Activated T-helper 1 cell treated with anti-CD3 and anti-CD28 coated beads, Interleukin-12 subunit alpha, Interleukin-12 subunit beta, Interleukin-2, Interleukin-4 antibody, amounts not matched to agents 30 ng/mL and 10 ng/mL and 1 ng/mL, durations not matched to agents 14 hours and 24 hours and 36 hours (primary cell): ENCODE results near the gene ATRNL1. TPM values are rescaled to one million over a fixed set of nuclear protein-coding genes. Genes with fewer than 3 reads are reported as not detected.
"Not testable (repeated sequence)": the region's sequence is repeated elsewhere in the genome, so short reads cannot be mapped to it uniquely, and the experiment has no call there.

Source experiments
- DNase-seq: peaks from one replicate; pipeline ENCODE4 v3.0.0; 2021; ENCODE audit warnings: low spot score
- H3K27ac Mint-ChIP-seq: one replicate; pipeline ENCODE4 v1.8.0; 2021; ENCODE audit warnings: mild to moderate bottlenecking, mixed read lengths
- H3K27me3 Mint-ChIP-seq: one replicate; pipeline ENCODE4 v1.8.0; 2022; ENCODE audit warnings: mild to moderate bottlenecking, moderate library complexity, mixed read lengths; ENCODE audit not compliant: insufficient read depth
- H3K36me3 Mint-ChIP-seq: one replicate; pipeline ENCODE4 v1.8.0; 2021; ENCODE audit warnings: low read depth, mixed read lengths
- H3K4me1 Mint-ChIP-seq: one replicate; pipeline ENCODE4 v1.8.0; 2021; ENCODE audit warnings: low read depth, mixed read lengths
- H3K4me3 Mint-ChIP-seq: one replicate; pipeline ENCODE4 v1.8.0; 2021; ENCODE audit warnings: mild to moderate bottlenecking, moderate library complexity, mixed read lengths
- H3K9me3 Mint-ChIP-seq: one replicate; pipeline ENCODE4 v1.8.0; 2021; ENCODE audit warnings: mixed read lengths
- intact Hi-C: fragments of 100-400 bp; cut with micrococcal nuclease; formaldehyde crosslinking; loops from one replicate; pipeline ENCODE4 v1.15.1; 2024
- total RNA-seq: library from RNA; stranded (reverse); gene quantifications from 2 replicates; pipeline ENCODE4 v1.2.3, GENCODE V29; 2022

The ATRNL1 gene
- total RNA-seq, 1 donor from 2014 or later, result not detected

DNA sequence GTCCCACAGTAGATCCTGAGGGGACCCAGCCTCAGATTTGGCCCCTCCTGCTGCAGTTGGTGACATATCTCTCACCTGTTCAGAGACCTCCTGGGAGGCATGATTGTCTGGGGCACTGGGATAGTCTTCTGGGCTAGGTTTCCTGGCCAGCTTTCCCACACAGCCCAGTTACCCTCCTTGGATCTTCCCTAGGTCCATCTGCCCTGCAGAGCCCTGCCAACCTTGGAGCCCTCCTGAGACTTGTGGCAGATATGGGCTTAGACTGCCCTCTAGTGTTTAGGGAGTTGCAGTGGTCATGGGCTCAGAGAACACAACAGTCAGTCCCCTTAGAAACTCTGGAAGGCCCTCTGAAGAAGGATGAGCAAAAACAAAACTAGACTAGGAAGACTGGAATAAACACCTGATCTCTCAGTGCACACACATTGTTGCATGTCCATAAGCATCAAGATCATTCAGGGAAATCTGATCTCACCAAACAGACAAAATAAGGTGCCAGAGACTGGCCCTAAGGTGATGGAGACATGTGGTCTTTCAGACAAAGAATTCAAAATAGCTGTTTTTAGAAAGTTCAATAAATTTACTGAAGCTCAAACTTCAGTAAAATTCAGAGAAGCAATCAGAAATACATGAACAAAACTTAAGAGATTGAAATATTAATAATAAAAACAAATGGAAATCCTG, 324.6 kb downstream of the ATRNL1 start:
- no peak for DNase-seq
- intact Hi-C loops, result loop anchor here (1.0 to 5.0 kb wide), 2 partner anchors 246 to 1115 kb away; no protein-coding TSS in a partner anchor
- no peak overlapping the region for H3K27ac Mint-ChIP-seq

DNA sequence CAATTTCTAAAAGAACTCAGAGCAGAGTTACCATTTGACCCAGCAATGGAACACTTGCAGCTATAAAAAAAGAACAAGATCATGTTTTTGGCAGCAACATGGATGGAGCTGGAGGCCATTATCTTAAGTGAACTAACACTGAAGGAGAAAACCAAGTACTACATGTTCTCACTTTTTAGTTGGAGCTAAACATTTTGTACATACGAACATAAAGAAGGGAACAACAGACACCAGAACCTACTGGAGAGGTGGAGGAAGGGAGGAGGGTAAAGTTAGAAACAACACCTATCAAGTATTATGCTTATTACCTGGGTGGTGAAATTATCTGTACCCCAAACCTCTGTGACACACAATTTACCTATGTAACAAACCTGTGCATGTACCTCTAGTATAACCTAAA, 329.5 kb downstream of the ATRNL1 start:
- Mint-ChIP-seq H3K27me3 (no peaks in the 10 kb centered on the region), H3K4me3 (no peak overlapping the region), H3K9me3 (no peaks in the 10 kb centered on the region), H3K4me1 (no peaks in the 10 kb centered on the region), H3K36me3 (no peaks in the 10 kb centered on the region), H3K27ac (no peak overlapping the region)
- no peak for DNase-seq
- intact Hi-C loops, result no loop called here

More for the DNA sequence above, 324.6 kb downstream of the ATRNL1 start:
- no peaks in the 10 kb centered on the region for H3K9me3 Mint-ChIP-seq
- H3K4me1 Mint-ChIP-seq, result no peaks in the 10 kb centered on the region
- no peaks in the 10 kb centered on the region for H3K36me3 Mint-ChIP-seq
- no peak overlapping the region for H3K4me3 Mint-ChIP-seq
- H3K27me3 Mint-ChIP-seq, result no peaks in the 10 kb centered on the region

DNA sequence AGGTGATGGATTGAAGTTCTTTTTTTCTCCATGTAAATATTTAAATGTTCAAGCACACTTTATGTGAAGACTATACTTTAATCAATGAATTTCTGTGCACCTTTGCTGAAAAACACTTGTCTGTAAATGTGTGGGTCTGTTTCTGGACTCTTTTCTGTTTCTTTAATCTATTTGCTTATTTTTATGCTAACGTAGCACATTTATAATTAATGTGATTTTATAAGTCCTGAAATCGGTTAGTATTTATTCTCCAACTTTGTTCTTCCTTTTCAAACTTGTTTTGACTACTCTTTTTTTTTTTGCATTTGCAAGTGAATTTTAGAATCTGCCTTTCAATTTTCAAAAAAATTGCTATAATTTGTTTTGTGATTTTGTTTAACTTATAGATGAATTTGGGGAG, 334.4 kb downstream of the ATRNL1 start:
- no peaks in the 10 kb centered on the region for H3K9me3 Mint-ChIP-seq
- intact Hi-C loops, result no loop called here
- DNase-seq, result no peak
- no peak overlapping the region for H3K4me3 Mint-ChIP-seq
- H3K36me3 Mint-ChIP-seq, result no peaks in the 10 kb centered on the region
- no peaks in the 10 kb centered on the region for H3K27me3 Mint-ChIP-seq
- H3K4me1 Mint-ChIP-seq, result no peaks in the 10 kb centered on the region
- H3K27ac Mint-ChIP-seq, result no peak overlapping the region

DNA sequence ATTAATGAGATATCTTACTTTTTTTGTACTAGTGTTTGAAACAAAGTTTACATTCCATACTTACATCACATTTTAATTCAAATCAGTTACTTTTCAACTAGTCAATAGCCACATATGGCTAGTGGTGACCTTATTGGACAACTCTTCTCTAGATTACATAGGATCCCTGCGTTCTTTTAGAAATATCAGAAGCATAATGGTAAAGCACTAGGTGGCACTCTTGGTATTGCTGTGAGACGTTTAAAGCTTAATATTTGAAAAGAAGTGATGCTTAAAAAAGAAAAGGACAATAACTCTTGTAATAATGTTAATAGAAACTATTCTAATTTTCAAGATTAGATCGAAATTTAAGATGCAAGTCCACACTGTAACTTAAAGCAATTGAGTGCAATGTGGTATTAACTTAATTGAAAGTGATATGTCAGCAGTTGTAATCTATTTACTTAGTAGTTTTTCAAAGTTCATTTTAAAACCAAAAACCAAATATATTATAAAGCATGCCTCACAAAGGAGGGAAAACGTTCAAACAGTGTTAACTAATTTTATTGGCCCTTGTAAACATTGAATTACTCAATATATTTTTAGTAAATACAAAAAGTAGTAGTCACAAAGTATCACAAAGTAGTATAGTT, 339.1 kb downstream of the ATRNL1 start:
- Mint-ChIP-seq H3K4me1 (no peaks in the 10 kb centered on the region), H3K27me3 (no peaks in the 10 kb centered on the region), H3K36me3 (no peaks in the 10 kb centered on the region), H3K4me3 (no peak overlapping the region), H3K9me3 (no peaks in the 10 kb centered on the region), H3K27ac (no peak overlapping the region)
- intact Hi-C loops, result no loop called here
- DNase-seq, result no peak

DNA sequence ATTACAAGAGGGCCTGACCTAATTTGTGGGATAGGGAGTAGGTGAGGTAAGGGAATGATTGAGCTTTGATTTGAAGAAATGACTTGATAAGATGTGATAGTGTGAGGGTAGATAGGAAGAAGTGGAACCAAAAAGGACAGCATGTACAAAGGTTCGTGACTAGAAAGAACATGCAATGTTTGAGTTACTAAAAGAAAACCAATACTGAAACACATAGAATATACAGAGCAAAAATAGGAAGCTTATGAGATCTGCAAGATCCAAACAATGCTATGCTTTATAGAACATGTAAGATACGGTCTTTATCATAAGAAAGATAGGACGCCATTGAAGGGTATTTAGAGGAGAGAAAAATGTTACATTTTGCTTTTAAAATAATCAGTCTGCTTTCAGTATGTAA, 343.8 kb downstream of the ATRNL1 start:
- H3K4me1 Mint-ChIP-seq, result no peaks in the 10 kb centered on the region
- H3K27ac Mint-ChIP-seq, result no peak overlapping the region
- no peaks in the 10 kb centered on the region for H3K9me3 Mint-ChIP-seq
- H3K27me3 Mint-ChIP-seq, result no peaks in the 10 kb centered on the region
- intact Hi-C loops, result no loop called here
- H3K36me3 Mint-ChIP-seq, result no peaks in the 10 kb centered on the region
- no peak for DNase-seq
- no peak overlapping the region for H3K4me3 Mint-ChIP-seq

DNA sequence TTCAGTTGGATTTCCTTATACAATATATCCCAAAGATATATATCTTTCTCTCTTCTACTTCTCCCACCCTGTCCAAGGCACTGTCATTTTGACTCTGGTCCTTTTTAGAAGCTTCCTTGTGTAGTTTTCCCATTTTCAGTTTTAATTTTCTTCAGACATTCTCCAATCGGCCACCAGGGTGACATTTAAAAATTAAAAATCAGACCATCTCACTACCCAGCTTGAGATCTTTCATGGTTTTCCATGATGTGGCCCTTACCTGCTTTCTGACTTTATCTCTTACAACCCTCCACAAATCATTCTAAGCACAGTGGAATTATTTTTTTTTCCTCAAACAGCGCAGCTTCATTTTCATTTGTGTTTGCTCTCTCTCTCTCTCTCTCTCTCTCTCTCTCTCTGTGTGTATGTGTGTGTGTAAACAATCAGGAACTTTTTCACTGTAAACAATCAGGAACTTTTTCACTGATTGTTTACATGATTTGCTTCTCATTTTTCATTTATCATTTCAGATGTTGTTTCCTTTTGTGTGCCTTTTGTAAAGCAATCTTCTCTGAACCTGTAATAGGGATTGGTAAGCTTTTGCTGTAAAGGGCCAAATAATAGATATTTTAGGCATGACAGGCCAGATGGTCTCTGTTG, 348.9 kb downstream of the ATRNL1 start:
- Mint-ChIP-seq H3K4me1 (no peaks in the 10 kb centered on the region), H3K27ac (no peak overlapping the region), H3K4me3 (no peak overlapping the region), H3K9me3 (no peaks in the 10 kb centered on the region), H3K27me3 (no peaks in the 10 kb centered on the region), H3K36me3 (no peaks in the 10 kb centered on the region)
- no peak for DNase-seq
- intact Hi-C loops, result no loop called here

DNA sequence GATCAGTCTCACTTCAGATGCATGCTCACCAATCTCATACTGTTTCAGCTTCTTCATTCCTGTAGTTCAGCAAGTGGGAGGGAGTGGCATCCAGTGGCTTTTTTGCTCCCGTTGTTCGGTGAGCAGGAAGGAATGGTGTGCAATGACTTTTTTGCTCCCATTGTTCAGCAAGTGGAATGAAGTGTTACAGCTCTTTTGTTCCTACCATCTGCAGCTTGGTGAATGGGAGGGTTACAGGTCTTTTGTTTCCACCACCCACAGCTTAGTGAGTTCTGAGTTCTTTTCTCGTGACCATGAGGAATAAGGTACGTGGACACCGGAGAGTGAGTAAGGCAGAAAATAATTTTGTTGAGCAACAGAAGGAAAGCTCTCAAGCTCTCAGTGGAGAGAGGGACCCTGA, 363.6 kb downstream of the ATRNL1 start:
- Mint-ChIP-seq H3K27me3 (no peaks in the 10 kb centered on the region), H3K27ac (no peak overlapping the region), H3K36me3 (no peaks in the 10 kb centered on the region), H3K9me3 (peaks cover 10% of the 10 kb centered on the region), H3K4me3 (no peak overlapping the region), H3K4me1 (no peaks in the 10 kb centered on the region)
- intact Hi-C loops, result no loop called here
- no peak for DNase-seq

DNA sequence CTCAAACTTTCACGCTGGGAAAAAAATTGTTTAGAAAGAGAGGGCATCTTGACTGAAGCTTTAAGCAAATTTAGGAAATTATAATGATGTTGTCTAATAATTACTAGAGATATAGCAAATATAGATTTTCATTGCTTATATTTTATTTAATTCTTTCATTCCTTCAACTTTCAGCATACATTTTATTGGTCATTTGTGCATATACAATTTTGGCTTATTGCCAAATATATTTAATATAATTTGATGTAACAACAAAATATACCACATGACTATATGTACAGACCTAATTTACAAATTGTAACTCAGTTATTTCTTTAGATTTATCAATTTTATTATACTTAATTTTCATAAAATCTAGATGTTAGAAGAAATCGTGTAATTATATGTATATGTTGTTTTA, 390.1 kb downstream of the ATRNL1 start:
- no peaks in the 10 kb centered on the region for H3K27me3 Mint-ChIP-seq
- no peaks in the 10 kb centered on the region for H3K36me3 Mint-ChIP-seq
- no peak overlapping the region for H3K27ac Mint-ChIP-seq
- no peaks in the 10 kb centered on the region for H3K4me1 Mint-ChIP-seq
- intact Hi-C loops, result no loop called here
- DNase-seq, result no peak
- no peak overlapping the region for H3K4me3 Mint-ChIP-seq
- no peaks in the 10 kb centered on the region for H3K9me3 Mint-ChIP-seq

DNA sequence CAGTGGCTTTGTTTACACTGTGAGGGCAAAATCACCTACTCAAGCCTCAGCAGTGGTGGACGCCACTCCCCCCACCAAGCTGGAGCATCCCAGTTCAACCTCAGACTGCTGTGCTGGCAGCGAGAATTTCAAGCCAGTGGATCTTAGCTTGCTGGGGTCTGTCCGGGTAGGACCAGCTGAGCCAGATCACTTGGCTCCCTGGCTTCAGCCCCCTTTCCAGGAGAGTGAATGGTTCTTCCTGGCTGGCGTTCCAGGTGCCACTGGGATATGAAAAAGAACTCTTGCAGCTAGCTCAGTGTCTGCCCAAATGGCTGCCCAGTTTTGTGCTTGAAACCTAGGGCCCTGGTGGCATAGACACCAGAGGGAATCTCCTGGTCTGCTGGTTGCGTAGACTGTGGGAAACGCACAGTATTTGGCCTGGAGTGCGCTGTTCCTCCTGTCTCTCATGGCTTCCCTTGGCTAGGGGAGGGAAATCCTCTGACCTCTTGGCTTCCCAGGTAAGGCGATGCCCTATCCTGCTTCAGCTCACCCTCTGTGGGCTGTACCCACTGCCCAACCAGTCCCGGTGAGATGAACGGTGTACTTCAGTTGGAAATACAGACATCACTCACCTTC, 398.5 kb downstream of the ATRNL1 start:
- H3K4me1 Mint-ChIP-seq, result no peaks in the 10 kb centered on the region
- H3K27me3 Mint-ChIP-seq, result no peaks in the 10 kb centered on the region
- intact Hi-C loops, result no loop called here
- H3K9me3 Mint-ChIP-seq, result peaks cover 4% of the 10 kb centered on the region
- H3K27ac Mint-ChIP-seq, result no peak overlapping the region
- no peak for DNase-seq
- no peaks in the 10 kb centered on the region for H3K36me3 Mint-ChIP-seq
- H3K4me3 Mint-ChIP-seq, result no peak overlapping the region

DNA sequence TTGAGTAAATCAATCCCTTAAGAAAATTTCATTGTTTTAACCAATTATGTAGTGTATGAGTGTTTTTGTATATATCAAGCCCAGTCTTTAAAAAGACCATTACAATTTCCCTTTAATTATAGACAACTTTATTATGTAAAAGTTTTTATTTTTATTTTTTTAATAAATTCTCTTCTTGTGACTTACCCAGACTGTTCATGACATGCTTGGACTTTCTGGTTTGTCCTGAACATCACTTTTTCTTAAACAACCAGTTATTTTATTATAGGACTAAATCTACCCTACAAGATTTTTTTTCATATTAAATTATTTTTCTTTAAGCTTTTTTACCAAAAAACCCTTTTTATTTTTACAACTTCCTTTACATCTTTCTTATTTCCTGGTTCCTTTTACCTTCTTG, 410.4 kb downstream of the ATRNL1 start:
- Mint-ChIP-seq H3K9me3 (peaks cover 15% of the 10 kb centered on the region), H3K4me1 (no peaks in the 10 kb centered on the region), H3K36me3 (no peaks in the 10 kb centered on the region), H3K27ac (no peak overlapping the region), H3K4me3 (no peak overlapping the region), H3K27me3 (no peaks in the 10 kb centered on the region)
- no peak for DNase-seq
- intact Hi-C loops, result no loop called here

DNA sequence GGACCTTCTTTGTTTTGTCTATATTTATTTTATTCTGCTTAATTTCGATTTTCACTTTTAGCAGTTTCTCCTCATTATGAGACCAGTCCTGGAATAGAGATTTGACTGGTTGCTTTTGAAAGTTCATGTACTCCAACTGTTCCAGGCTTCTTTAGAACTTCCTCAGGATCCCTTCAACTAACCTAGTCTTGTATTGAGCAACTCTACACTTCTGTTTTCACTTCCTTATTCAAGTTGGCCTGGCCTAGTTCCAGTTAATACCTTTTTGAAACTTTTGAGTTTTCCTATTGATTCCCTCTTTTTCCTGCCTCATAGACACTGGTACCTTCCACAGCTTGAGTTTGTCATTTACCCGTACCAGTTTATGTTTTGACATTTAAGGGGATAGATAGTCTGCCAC, 421.7 kb downstream of the ATRNL1 start:
- Mint-ChIP-seq H3K4me3 (no peak overlapping the region), H3K27ac (no peak overlapping the region), H3K9me3 (no peaks in the 10 kb centered on the region), H3K27me3 (no peaks in the 10 kb centered on the region), H3K36me3 (no peaks in the 10 kb centered on the region), H3K4me1 (no peaks in the 10 kb centered on the region)
- intact Hi-C loops, result no loop called here
- no peak for DNase-seq

DNA sequence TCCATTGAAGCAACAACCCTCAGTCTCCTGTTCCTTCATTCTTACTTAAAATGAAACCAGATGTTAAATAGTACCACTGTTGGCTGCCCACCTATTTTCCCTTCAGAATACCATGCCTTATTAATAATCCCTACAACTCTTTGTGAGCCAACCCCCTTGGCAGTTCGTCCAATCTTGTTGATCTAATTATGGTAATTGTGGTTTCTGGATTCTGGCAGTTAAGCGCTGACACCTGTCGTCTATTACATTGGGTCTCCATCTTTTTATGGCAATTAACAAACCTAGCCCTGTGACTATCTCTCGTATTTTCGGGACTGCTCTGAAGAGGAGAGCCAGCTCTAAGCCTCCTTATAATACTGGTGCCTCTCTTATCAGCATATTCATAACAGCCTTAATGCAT, 432.0 kb downstream of the ATRNL1 start:
- Mint-ChIP-seq H3K4me3 (no peak overlapping the region), H3K27ac (no peak overlapping the region), H3K9me3 (peaks cover 11% of the 10 kb centered on the region), H3K27me3 (no peaks in the 10 kb centered on the region), H3K4me1 (no peaks in the 10 kb centered on the region), H3K36me3 (no peaks in the 10 kb centered on the region)
- intact Hi-C loops, result no loop called here
- DNase-seq, result no peak

DNA sequence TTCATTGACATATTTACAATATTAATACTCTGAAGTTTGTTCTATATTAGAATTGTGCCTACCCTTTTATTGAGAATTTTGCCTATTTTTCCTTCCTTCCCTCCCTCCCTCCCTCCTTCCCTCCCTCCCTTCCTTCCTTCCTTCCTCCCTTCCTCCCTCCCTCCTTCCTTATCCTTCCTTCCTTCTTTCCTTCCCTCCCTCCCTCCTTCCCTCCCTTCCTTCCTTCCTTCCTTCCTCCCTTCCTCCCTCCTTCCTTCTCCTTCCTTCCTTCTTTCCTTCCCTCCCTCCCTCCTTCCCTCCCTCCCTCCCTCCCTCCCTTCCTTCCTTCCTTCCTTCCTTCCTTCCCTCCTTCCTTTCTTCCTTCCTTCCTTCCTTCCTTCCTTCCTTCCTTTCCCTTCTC, 434.5 kb downstream of the ATRNL1 start:
- DNase-seq, H3K4me3 Mint-ChIP-seq, H3K27ac Mint-ChIP-seq, intact Hi-C loops, H3K36me3 Mint-ChIP-seq, H3K27me3 Mint-ChIP-seq, H3K4me1 Mint-ChIP-seq: not testable (repeated sequence)
- H3K9me3 Mint-ChIP-seq, result peaks cover 11% of the 10 kb centered on the region
